ENCODE measurements around the gene GPX3.

Gene GPX3

DNA sequence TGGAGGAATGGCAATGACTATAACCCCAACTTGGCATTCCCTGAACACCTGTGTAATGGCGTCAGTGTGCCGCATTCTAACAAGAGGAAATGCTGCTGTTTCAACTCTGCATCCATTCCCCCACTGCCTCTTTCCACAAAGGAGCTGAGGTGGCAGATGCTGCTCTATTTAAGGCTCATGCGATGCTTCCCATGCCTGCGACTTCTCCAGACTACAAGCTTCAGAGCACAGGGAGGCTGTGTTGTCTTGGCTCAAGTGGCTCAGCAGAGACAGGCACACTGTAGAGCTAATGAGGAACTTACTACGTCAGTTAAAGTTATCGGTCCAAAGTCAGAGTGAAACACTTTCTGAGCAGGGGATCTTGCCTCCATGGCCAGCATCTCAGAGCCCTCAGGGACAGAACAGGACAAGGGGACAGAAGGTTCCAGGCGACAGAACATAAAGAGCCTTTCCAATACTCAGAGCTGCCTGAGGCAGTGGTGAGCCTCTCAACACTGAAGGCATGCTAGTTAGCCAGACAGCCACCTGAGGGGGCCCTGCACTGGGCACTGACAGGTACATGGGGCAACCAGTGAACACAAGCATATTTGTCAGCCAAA is 38.6 kb downstream of the GPX3 start:
- DNase-seq: peak; percentile 49

DNA sequence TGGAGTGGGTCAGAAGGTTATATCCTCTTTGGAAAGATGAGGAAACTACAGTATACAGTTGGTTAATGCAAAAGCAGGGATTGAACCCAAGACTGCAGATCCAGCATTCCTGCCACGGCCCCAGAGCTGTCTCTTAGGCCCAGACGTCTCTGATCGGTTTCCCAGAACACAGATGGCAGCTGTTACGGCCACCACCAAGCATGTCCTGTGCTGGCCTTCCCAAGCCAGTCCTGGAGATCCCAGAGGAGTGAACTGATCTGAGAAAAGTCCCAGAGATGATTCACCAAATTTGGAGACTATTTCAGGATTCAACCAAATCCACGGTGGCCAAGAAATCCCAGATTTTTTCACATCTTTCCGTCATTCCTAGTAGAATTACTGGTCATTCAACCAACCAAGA is 40.4 kb downstream of the GPX3 start:
- no peak for DNase-seq

DNA sequence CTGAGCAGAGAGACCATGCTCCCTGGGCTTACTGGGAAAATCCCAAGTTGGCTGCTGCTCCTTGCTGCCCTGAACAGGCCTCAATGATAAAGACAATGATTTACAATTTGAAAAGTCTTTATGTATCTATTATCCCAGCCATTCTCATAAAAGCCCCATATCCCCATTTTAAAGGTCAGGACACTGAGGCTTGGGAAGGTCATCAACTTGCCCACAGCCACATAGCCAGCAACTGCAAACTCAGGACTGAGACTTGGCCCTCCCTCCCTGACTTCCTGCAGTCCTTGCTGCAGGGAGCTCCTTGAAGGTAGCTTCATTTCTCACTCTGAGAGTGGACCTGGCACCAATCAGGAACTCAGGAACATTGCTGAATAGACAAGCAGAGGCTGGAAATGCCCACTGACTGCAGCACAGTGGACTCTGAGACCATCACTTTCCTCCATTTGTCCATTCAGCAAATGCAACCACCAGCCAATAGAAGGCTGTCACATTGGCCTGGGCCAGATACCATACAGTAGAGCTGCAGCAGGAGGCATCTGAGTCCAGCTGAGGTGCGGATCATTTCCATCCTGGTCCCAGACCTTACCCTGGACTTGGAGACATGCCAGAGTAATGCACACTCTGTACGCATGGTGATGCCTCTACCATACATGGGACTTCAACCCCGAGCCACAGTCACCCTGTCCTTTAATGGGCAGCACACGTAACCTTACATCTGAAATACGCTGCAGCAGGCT is 42.2 kb downstream of the GPX3 start:
- DNase-seq: no peak

DNA sequence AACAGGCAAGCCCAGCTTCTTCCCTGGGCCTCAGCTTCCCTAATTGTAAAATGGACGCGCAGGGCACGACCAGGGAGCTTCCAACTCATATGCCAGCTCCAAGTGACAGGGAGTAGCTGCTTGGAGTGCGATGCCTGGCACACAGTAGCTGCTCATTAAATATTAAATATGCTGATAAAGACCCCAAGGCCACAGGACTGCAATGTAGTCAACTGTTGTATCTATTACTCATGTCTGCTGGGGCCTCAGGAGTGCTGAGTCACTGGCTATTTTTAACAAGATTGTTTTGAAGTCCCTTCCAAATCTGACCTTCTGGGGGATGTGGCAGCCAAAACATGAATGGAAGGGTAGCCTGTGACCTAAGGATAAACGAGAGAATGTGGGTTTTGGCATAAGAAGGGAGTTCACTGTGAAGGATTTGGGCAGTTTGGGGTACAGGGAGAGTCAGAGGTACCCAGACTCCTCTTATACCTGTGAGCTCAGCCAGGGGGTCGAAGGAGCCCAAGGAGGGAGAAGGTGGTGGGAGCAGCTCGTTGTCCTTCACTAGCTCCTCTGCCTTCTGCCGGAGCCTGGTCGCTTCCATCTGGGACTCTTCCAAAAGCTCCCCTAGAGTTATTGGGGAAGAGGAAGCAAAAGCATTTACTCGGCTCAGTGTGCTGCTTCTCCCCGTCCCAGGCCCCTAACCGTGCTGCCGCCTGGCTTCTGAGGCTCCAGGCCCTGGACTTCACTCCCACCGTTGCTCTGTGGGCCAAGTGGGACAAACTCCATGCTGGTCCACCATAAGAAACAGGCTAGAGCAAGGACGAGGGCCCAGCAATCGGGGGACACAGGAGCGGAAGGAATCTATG is 43.0 kb downstream of the GPX3 start:
- DNase-seq: peak; percentile 68

DNA sequence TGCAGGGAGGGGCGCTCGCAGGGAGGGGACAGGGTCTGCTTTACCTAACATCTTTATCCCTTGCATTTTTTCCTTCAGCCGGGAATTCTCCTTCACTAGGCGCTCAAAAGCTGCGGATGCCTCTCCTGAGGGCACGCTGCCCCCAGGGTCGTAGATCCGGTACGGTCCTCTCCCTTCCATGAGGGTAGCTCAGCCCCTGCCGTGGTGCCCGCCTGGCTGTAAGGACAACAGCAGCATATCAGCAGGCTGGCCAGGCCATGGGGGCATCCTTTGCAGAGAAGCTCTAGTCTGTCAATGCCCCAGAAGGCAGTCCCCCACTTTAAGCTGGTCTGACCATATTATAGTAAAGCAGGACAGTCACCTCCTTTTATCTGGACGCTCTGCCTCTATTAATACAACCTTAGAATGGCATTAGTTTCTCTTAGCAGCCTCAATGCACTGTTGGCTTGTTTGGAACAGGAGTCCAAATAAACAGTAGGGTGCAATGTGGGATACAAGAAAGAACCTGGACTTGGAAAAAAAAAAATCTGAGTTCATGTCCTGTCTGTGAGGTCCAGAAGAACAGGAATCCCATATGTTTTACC is 44.6 kb downstream of the GPX3 start:
- no peak for DNase-seq

DNA sequence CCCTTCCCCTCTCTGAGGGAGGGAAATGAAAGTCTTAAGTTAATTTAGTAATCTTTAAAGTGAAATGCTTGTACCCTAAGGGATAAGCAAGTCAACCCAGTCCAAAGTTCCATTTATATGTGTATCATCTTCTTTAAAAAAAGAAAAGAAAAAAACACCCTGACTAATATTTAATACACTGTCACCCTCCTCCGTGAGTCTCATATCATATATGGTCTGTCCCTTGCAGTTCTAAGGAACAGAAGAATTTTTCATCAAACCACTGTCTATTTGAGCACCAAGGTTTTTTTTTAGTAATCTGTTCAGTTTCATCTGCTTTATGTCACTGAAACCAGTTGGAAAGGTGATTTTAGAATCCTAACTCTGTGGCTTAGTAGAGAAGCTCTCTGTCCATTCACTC is 45.2 kb downstream of the GPX3 start:
- DNase-seq: no peak

DNA sequence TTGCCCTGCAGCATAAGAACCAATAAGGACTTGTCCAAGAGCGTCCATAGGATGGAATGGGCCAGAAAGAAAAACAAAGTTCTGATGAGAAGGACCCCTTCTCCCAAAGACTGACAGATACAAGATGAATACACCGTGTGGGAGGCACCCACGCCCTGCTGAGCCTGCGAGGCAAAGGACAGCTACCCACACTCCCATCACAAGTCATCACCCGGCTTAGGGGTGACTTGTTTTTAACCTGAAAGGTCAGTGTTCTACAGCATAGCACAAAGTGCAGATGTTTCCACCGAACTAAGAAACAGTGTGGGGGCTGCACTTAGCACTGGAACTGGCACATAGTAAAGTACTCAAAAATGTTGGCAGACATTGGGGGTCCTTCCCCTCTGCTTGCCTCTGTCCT is 46.5 kb downstream of the GPX3 start:
- DNase-seq: no peak

DNA sequence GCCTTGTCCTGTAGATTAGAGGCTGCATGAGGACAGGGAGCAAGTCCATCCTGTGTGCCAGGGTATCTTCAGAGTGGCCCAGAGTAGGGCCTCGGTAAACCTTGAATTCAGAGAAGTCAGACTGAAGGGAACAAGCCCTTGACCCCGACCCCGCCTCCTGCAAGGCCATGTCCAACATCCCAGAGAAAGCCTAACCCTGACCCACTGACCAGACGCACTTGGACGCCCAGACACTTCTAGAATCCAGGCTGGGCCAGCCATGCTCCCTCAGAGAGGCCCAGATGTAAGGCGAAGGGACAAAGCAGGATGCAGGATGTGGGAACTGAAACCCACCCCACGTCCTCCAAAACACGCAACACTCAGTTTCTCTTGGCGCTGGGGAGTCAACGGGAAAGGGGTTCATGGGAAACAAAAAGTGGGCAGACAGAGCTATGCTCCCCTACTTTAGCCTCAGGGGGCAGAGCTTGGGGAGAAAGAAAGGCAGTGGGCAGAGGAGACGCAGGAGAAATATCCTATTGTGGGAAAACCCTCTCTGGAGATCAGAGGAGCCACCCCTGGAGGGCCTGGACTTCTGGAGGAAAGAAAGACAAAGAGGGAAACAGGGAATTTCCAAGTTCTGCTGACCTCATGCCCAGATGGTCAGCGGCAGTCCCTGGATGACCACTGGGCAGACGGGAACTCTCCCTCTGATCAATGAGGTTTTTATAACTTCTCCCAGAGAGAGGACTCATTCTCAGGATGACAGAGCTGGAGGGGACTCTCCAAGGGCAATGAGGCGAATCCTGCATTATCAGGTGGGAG is 47.4 kb downstream of the GPX3 start:
- no peak for DNase-seq

DNA sequence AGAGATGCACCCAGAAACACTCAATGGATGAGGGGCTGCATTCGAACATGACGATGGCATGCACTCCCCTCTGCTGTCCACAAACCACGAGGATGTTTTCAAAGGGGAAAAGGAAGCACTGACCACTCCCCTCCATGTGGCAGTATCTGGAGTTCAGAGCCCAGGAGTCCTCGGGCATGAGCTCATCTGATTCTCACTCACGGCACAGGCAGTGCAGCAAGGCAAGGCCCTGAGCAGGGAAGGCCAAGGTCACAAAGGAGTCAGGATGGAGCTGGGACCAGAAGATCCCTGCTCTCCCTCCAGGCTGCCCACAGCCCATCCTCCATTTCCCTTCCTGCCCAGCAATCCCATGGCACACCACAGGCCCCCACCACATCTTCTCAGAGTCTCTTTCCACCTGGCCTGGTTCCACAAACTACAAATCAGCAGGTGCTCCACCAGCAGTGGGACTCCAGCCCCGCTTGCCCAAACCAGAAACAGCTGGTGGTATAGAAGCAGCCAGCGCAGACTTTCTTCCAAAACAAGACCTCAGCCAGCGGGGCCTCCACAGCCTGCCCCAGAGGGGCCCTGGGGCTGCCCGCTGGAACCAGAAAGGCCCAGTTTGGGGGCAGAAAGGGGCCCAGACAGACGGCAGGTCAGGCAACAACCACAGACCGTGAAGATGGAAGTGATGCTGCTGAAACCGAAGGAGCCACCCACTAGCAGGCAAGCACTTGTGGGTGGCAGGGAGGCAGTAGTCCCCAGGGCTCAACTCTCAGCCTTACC is 48.2 kb downstream of the GPX3 start:
- no peak for DNase-seq

DNA sequence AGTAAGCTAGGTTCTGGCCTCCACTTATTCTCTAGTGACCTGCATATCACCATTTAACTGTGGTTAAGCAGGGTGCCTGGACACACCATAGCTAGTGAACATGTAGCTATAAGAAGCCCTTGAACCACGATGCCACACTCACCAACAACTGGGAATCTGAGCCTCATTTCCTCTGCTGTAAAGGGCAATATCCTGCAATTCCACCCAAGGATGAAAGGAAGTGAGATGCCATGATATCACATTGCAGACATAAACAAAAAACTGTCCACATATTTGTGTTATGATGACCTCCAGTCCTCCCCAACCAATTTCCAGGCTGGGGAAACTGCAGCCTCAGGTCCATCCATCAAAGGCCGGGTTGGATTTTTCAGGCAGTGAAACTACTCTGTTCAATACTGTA is 50.1 kb downstream of the GPX3 start:
- no peak for DNase-seq

DNA sequence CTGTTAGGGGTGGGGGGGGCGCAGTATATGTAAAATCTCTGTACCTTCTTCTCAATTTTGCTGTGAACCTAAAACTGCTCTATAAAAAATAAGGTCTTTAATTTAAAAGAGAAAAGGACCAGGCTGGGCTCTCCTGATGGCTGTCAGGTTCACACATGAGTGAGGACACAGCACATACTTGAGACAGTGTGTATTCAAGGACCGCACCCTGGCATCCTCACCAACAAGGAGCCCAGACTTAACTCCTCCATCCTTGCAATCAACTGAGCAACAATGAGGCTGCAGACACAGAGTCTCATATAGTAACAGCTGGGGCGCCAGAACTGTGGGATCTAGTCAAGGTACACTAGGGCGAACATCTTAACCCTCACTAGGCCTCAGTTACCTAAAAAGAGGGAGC is 50.6 kb downstream of the GPX3 start:
- DNase-seq: no peak

DNA sequence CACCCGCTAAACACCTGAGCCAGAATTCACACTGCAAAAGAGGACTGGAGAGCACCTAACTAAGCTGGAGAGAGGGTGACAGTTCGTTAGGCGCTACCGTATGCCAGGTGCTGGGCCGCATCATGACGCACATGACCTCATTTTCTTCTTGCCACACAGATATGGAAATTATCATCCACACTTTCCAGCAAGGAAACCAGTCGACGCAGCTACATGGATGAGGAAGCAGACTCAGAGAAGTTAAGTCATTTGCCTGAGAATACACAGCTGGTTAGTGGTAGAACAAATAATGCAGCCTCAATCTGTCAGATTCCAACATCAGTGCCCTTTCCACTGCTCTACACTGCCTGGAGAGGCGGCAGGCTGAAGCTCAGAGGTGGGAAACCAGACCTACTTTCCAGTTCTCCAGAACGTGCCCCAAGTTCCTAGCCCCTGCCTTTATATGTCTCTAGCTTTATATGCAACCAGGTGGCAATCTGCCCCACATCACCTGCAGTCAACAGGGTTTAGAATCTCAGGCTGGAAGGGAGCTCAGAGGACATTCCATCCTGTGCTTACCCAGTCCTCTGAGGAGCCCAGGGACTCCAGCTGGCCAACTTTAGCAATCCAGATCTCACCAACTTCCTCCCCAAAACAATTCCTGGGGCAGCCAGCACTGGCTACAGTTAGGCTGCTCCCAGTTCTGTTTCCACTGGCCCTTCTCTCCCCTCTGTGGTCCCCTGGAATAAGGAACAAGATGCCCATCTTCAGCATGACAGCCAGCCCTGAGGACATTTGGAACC is 51.6 kb downstream of the GPX3 start:
- DNase-seq: no peak

DNA sequence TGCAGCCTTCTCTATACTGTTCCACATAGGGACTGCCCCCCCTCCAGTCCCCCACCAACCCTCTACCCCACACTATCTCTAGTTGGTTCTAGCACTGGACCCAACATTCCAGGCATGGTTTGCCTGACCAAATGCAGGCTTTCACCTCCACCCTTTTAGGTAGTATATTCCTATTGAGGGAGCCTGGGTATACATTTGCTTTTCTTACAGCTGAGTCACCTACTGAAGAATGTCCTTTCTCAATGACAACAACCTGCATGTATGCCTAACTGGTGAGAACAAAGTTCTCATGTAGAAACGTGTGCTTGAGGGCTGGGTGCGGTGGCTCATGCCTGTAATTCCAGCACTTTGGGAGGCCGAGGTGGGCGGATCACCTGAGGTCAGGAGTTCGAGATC is 52.2 kb downstream of the GPX3 start:
- DNase-seq: no peak

DNA sequence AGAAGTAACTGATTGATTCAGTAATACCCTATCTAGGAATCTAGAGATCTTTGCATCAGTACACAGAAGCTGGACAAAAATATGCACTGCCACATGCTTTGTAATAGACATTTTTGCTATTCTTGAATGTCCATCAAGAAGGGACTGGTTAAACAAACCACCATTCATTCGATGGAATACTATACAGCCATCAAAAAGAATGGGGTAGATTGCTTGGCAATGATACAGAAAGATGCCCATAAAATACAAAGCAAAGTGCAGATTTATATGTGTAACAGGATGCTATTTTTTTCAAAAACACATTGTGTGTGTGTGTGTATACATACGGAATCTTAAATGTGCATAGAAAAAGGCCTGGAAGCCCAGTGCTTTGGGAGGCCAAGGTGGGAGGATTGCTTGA is 52.9 kb downstream of the GPX3 start:
- no peak for DNase-seq

DNA sequence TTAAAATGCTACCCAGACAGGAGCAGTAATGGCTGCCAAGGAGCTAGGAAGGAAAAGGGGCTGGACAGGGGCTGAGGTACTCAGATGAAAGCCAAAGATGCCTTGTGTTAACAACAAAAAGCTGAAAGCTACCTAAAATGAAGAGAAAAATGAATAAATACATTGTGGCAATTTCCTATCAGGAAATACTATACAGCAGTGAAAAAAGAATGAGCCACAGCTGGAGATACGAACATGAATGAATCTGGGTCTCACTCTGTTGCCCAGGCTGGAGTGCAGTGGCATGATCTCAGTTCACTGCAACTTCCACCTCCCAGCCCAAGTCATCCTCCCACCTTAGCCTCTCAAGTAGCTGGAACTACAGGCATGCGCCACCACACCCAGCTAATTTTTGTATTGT is 54.2 kb downstream of the GPX3 start:
- DNase-seq: no peak

DNA sequence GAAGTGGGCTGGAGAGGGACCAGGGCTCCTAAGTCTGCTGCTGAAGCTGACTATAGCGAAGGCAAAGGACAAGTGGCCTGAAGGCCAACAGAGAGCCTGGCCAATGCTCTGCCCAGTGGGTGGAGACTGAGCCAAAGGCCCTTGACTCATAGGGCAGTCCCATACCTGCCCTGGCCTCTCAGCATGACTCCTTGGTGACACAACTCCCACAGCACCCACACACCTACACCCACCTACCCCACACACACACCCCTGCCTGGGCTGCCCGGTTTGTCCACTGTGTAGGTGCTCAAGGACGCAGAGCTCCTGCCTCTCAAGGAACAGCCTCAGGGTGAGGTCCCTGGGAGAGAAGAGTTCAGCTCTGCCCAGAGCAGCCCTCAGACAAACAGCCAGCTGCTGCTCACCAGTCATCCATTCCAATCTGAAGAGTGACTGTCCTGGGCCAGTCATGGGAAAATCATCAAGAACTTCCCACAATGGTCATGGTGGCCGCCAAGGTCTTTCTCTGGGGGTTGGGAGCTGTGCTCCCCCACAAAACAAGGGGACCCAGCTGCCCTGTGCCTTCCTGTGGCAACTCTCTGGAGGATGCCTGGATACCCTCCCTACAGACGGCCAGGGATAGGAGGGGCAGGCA is 55.4 kb downstream of the GPX3 start:
- no peak for DNase-seq

DNA sequence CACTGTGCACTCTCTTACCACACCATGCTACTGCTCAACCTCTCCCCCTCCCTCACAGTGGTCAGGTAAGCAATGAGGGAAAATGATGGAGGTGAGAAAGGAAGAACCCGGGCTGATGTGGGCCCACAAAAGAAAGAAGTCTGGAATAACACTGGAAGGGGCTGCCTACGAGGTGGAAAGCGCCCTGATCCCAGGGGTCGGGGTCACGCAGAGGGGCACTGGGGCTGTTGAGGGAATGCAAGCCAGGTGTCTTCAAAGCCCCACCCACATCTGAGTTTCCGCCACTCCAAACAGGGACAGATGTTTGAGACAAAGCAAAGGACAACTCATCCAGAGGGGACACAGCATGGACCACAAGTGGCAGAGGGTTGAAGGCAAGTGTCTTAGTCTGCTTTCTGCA is 56.2 kb downstream of the GPX3 start:
- DNase-seq: no peak

DNA sequence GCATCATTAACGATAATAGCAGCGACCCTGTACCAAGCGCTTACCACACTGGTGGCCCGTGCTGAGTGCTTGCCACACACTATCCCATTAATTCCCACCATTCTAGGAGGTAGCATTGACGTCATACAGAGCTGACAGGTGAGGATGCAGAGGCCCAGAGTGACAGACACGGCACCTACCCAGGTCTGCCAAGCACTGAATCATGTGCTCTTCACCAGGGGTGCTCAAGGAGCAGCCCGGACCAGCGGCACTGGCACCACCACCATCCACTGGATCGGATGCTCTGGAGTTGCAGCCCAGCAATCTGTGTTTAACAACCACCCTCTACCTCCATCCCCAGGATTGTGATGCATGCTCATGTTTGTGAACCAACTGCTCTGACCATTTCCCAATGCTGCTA is 57.0 kb downstream of the GPX3 start:
- no peak for DNase-seq

DNA sequence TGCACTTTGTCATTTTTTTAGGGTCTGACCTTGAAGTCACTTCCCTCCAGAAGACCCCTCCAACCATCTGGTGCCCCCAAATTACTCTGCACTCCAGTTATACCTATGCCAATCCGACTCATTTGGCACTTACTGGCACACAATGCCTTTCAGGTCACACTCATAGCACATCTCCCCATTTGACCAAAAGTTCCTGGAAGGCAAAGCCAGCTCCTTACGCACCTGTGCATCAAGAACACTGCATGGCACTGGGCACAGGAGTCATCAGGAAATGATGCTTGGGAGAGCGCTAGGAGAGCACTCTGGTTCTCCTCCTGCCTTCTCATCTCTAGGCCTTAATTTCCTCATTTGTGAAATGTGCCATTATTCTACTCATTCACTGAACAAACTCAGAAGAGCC is 57.6 kb downstream of the GPX3 start:
- no peak for DNase-seq
